T-helper 2 cell treated with Interferon-gamma antibody and Interleukin-4, amounts not matched to agents 100 ng/mL and 5 ng/mL, for 36 hours (primary cell): Measurements from ENCODE around the gene DDX1. TPM values are rescaled to one million over a fixed set of nuclear protein-coding genes. Genes with fewer than 3 reads are reported as not detected.
"Not testable (repeated sequence)": the region's sequence is repeated elsewhere in the genome, so short reads cannot be mapped to it uniquely, and the experiment has no call there.

ENCODE experiments used
- intact Hi-C: fragments of 100-400 bp; cut with micrococcal nuclease; formaldehyde crosslinking; loops from one replicate; pipeline ENCODE4 v1.15.1; 2023
- total RNA-seq: library from RNA; stranded (reverse); gene quantifications from 2 replicates; pipeline ENCODE4 v1.2.3, GENCODE V29; 2022

The DDX1 gene
- total RNA-seq, 1 donor from 2014 or later = 71.3 TPM

DNA sequence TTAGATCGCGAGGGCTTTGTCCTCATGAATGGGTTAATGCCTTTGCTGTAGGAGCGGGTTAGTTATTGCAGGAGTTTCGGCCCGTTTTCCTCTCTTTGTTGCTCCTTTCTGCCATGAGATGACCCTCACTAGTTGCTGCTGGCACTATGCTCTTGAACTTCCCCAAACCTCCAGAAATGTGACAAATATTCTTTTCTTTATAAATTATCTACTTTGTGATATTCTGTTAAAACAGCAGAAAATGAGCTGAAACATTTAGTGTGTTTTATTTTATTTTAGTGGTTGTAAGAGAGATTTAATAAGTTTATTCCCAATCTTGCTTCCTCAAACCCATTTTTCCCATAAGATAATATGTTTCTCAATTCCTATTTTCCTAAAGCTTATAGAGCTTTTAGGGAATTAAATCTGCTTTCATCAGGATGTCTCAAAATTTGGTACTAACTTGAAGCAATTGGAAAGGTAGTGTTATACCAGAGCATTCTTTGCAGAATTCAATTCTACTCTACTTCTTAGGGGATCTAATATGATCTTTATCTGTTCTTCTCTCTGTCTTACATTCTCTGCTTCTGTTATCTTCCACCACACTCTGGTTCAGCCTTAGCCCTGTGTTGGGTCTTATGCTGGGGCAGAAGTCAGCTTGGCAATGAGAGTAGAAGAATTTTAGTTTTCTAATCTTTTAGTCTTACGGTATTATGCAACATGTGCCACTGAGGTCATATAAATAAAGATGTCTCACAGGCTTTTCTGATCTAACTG, 23.1 kb downstream of the DDX1 start:
- intact Hi-C loops = no loop called here

DNA sequence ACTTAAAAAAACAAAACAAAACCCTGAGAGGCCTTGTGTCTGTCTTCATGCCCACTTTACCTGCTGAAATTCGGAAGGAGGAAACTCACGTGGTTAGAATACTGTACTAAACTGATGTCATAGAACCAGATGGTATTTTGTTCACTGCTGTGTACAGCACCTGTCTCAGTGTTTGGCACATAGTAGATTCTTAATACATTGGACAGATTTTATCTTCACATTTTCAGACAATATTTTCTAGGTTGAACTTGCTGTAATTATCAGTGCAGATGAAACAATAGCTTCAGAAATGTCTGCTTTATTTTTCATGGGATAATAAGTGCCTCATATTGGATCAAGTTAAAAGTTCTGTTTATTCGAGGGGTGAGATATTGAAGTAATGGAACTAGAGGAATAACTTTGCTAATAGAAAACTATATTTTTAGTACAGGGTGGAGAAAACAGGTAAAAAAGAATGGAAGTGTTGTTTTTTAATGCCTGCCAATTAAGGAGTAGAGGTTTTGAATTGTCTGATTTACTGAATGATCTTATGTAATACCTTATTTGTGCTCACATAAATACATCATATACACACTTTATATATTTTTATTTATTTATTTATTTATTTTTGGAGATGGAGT, 23.7 kb downstream of the DDX1 start:
- intact Hi-C loops = no loop called here

DNA sequence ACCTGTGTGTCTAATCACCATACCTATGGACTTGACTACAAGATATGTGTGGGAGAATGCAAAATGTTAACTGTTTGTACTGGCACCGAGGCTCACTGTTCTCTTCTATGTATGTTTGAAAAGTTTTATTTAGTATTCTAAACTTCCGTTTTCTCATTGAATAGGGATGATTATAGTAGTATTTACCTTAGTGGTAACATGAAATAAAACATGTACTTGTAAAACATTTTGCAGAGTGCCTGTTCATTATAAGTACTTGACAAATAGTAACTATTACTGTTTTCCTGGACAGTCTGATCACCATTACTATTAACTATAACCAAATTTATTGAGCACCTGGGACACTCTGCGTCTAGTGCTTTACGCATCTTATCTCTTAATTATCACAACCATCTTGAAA, 24.8 kb downstream of the DDX1 start:
- intact Hi-C loops = no loop called here

DNA sequence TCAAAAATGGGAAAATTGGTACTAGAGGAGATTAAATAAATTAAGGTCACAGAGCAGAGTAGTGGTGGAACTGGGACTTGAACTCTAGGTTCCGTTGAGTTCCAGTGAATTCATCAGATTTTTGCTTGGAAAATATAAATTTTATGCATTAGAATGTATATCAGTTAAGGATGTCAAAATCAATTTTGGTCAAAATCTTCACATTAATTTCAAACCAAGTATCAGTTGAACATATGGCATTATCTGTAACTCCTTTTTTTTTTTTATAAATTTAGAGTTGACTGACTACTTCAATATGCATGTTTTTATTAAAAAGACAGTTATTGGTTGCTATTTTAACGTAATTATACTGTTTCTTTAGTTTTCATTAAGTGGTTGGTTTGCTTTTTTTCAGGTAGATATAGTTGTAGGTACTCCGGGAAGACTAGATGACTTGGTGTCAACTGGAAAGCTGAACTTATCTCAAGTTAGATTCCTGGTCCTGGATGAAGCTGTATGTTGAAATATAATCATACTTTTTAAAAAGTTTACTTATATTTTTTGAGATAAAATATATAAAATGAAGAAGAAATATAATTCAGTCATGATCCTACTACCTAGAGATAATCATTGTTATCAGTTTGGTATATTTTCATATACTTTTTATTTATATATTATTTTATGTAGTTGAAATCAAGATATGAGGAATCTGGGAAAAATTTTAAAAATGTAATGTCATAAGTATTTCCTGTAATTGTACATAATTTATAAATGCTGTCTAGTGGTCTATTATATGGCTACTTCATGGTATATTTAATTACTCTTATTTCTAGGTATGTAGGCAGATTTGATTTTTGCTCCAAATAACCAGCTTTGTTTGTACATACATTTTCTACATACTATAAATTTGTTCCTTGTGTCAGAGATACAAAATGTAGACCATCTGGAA, 25.4 kb downstream of the DDX1 start:
- intact Hi-C loops = no loop called here

DNA sequence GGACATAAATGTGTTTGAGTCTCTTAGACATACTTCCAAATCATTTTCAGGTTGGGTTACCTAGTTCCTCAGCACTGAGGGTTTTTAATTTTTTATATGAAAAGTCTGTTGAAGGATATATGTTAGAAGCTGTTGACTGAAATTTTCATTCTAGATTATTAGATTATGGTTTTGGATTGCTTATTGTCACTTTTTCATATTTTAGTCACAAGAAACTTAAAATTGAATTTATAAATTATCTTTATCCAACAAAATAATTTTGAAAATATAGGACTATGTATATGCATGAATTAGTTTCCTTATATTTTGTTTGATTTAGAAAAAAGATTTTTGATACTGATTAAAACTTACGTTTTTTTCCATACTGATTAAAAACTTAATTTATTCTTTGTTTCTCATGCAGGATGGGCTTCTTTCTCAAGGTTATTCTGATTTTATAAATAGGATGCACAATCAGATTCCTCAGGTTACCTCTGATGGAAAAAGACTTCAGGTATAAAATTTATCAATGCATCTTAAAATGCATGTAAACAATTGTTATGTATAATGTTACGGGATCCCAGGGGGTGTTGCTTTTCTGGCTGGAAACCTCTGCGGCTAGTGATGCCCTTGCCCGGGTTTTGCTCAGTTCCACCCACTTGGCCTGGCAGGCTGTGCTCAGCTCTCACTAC, 26.2 kb downstream of the DDX1 start:
- intact Hi-C loops = no loop called here

DNA sequence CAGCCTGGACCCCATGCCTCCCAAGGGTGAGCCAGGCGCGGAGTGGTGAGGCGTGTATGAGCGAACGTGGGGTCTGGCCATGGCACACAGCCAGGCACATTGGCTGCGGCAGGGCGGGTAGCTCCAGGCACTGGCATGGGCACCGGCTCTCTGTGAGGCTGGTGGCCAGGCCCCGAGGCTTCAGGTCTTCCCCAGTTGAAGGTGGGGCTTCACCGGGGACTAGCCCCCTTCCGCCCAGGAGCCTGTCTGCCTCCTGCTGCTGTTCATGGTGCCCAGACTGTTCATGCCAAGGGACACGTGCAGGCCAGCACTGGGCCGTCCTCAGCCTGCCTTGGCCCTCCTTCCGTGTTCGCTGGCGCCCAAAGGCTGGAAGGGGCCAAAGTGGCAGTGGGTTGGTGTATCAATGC, 26.8 kb downstream of the DDX1 start:
- intact Hi-C loops = no loop called here

DNA sequence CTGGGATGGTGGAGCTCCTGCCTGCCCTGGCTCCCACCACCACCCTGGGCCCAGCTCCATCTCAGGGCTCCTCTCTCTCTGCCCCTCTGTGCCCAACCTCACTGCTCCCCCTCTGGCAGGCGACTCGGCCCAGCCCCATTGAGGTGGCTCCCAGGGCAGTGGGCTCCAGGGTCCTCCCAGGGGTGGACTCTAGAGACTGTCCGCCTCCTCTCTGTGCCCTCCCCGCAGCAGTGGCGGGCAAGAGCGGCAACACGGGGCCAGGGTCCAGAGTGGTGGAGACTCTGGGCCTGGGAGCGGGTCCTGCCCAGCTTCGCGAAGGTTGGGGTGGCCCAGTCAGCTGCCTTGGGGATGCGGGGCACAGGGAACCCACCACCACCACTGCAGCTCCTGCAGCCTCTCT, 27.4 kb downstream of the DDX1 start:
- intact Hi-C loops = no loop called here

DNA sequence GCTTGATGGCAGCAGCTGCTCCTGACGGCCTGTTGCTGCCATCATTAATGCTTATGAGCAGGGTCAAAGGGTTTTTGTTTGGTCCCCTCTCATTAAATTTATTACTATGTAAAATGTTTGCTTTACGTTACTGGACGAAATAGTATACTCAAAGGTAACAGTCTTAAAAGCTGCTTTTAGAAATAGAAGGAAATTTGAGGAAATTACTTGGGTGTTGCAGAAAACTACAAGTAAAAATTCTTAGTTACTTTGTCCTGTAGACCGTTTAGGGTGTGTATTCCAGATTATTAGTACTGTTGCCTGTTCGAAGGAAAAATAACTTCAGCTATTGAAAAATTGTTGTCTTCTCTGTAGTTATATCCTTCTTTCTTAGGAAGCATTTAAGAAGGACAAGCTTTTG, 27.8 kb downstream of the DDX1 start:
- intact Hi-C loops = no loop called here

DNA sequence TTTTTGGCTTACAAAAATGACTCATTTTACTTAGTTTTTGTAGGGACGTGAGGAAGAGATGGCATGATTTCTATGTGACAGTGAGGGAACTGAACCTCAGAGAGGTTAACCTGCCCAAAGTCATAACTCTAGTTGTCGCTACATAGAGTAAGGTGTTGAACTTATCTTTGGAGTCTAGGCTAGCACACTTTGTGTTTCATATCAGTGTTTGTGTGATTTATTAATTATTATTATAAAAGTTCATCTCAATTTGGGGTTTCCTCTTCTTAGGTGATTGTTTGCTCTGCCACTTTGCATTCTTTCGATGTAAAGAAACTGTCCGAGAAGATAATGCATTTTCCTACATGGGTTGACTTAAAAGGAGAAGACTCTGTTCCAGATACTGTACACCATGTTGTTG, 28.3 kb downstream of the DDX1 start:
- intact Hi-C loops = no loop called here

DNA sequence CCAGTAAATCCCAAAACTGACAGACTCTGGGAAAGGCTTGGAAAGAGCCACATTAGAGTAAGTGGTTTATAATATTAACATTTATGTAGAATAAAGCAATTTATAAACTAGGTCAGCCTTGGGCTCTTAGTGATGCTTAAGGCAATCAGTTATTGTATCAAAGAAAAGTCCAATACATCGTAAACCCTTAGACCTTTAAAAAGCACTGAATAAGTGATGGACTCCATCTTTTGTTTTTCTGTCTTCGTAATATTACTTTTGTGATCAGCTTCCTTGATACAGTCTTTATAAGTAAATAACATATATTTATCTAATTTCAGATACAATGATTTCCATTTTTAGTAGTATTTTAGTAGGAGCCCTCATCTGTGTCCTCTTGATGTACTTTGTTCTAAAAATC, 28.7 kb downstream of the DDX1 start:
- intact Hi-C loops = no loop called here

DNA sequence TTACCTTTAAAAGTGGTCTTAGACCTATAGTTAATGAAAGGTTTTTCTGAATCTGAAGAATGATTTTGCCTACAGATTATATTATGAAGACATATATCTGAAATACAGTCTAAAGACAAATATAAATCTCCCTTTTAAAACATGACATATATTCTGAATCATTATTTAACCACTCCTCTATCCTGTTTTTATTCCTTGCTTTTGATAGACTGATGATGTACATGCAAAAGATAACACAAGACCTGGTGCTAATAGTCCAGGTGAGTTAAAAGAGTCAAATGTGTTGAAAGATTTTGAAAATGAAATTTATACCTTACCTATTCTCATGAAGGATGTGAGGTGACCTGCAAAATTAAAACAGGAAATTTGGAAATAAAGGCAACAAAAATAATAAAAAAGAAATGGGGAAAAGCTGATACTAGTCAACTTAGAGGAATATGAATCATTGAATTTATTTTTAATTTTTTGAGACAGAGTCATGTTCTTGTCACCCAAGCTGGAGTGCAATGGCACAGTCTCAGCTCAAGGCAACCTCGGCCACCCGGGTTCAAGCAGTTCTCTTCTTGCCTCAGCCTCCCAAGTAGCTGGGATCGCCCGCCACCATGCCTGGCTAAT, 29.3 kb downstream of the DDX1 start:
- intact Hi-C loops = no loop called here

DNA sequence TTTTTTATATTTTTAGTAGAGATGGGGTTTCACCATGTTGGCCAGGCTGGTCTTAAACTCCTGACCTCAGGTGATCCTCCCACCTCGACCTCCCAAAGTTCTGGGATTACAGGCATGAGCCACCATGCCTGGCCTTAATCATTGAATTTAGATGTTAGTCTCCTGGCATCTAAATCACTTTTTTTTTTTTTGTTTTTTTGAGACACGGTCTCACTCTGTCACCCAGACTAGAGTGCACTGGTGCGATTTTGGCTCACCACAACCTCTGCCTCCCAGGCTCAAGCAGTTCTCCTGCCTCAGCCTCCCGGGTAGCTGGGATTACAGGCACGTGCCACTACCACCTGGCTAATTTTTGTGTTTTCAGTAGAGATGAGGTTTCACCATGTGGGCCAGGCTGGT, 29.8 kb downstream of the DDX1 start:
- intact Hi-C loops = not testable (repeated sequence)

DNA sequence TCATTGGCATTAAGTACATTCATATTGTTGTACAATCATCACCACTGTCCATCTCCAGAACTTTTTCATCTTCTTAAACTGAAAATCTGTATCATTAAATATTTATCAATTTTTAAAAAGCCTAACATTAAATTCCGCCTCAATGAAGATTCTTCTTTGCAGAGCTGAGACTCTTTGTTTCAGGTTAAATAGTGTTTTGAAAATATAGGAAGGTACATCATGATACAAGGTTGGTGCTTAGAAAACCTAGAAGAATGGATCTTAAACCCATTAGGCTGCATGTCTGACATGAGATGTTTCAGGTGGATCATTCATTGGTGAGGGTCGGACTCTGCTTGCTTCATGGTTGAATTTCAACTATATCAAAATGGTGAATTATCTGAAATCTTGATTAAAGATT, 30.5 kb downstream of the DDX1 start:
- intact Hi-C loops = no loop called here

DNA sequence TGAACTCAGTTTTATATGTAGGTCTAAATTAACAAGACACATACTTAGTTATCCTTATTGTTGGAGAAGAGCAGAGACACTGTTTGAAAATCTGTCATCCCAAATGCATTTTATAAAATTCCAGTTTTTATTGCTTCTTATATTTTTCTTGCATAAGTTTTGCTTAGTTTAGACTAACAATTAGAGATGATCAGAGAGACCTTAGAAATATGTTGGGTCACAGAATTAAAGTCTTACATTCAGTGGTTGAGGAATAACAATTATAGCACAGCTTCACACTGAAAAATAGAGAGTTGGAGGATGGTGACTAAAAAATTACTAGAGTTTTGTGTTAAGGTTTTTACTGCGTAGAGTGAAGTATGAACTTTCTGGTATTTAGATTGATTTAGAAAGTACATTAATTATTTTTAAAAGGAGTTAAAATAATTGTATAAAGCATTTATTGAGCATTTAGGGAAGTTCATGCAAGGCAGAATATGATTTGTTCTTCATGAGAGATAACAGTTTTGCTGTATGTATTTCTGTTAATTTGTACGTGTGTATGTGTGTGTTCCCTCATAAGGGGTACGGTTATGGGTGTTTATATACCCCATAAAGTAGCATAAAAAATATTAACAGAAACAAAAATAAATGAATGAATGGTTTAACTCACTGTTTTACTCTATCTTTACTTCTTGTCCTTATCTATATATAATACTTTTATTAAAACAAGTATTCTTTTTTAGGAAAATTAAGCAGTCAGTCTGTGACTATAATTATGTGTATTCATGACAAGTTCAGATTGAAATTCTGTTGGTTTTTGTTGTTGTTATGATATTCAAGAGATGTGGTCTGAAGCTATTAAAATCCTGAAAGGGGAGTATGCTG, 31.2 kb downstream of the DDX1 start:
- intact Hi-C loops = no loop called here

DNA sequence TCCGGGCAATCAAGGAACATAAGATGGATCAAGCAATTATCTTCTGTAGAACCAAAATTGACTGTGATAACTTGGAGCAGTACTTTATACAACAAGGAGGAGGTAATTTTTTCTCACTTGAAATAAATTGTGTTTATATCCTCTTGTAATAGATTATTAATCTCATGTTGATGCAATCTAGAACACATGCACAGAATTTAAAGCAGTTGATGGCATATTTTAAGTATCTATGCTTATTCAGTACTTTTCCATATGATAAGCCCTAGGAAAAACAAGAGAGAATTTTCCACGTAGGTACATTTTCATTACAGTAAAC, 31.8 kb downstream of the DDX1 start:
- intact Hi-C loops = no loop called here

DNA sequence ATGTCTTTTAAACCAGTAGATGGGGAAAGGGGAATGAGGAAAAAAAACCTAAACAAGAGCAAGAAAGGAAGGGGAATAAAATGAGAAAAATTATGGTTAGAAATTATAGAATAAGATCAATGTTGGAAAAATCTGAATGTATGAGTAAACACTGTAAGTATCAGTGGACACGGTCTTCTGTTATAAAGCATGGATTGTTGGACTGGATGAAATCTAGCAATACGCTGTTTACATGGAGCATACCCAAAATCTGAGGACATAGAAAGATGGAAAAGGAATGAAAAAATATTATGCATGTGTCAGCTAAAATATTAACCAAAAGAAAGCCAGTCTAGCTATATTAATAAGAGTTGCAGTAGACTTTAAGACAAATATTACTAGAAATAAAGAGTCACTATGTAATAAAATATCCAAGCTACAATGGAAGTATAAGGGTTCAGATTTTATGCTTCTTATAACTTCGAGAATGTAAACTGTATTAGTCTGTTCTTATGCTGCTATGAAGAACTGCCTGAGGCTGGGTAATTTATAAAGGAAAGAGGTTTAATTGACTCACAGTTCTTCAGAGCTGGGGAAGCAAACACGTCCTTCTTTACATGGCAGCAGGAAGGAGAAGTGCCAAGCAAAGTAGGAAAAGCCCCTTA, 32.4 kb downstream of the DDX1 start:
- intact Hi-C loops = no loop called here

DNA sequence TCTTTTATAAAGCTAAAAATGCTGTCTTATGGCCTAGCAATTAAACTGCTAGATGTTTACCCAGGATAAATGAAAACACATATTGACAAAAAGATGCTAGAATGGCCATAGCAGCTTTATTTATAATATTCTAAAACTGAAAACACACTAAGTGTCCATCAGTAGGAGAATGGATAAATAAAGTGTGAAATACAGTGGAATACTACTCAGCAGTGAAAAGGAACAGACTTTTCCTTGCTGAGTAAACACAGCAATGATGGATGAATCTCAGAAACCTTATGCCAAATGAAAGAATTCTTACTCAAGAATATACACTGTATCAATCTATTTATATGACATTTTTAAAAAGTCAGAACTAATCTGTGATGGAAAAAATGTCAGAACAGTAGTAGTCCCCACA, 33.2 kb downstream of the DDX1 start:
- intact Hi-C loops = no loop called here

DNA sequence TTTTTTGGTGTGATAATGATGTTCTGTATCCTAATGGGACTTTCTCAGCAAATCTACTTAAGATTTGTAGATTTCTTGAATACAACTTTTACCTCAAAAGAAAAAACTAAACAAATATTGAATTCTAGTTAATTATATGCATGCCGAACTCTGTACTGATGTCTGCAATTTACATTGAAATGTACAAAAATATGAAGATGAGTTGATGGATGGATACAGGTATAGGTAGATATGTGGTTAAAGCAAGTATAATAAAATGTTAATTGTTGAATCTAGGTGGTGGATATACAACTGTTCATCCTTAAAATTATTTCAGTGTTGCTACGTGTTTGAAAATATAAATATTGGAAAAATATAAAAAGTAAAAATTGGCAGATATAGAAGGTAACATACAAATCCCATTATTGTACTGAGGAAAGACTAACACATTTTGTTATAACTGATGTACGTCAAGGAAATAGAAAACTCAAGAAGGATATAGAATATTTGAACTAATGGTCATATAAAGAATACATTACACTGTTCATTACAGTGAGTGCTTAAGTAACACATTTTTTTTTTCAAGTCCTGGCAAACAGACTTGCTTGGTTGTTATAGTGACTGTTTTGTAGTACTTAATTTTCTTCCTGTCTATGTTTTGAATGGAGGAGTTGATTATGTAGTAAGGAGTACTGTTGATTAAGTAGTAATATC, 33.8 kb downstream of the DDX1 start:
- intact Hi-C loops = no loop called here

DNA sequence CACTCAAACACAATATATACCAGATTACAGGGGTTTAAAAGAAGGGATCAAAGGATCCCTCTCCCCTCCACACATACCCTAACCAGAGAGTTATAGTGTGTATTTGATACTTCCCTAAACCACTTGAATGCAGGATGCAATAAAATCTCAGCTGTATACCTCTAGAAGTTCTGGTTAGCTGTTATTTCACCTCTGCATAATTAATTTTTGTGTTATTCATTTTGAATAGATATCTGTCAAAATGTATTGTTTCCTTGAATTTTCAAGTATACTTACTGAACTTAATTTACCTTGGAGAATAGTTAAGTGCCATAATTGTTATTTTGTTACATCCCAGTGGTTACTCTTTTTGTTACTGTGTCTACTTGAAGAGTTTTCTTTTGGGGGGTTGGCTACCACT, 34.5 kb downstream of the DDX1 start:
- intact Hi-C loops = no loop called here
